GM19351 (cell line): ENCODE data around the gene FOXO4.

Experiments
- ATAC-seq: cut with Tn5 transposase; IDR thresholded peaks from one replicate; pipeline ENCODE4 v1.9.1; 2021; ENCODE audit warnings: mild to moderate bottlenecking, moderate library complexity; ENCODE audit not compliant: unreplicated experiment

FOXO4 gene

DNA sequence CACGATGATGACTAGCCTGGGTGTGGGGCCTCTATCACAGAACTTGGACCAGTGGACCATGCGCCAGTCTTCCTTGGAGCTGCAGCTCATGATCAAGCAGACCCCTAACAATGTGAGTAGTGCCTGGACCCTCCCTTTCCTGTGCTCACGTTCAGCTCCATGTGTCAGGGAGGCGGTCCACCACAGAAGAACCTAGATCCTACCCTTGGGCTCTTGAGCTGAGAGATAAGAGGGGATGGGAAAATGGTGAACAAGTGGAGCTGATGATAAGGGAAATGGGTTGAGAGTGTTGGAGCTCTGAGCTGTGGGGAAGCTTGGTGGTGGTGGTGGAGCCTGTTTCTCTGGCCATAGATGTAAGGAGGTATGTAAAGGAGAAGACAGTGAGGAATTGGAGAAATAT lies 35.9 kb downstream of the FOXO4 start:
- no peak for ATAC-seq

DNA sequence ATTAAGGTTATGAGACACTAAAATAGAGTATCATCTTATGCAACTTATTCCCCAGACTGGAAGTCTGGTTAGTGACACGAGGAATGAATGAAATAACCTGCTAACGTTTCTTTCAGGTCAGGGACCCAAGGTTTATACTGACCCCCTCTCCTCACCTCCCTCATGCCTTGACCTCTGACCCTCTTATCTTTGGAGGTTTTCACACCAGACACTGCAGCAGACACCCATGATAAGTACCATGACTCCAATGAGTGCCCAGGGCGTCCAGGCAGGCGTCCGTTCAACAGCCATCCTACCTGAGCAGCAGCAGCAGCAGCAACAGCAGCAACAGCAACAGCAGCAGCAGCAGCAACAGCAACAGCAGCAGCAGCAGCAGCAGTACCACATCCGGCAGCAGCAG lies 44.8 kb downstream of the FOXO4 start:
- ATAC-seq = no peak

DNA sequence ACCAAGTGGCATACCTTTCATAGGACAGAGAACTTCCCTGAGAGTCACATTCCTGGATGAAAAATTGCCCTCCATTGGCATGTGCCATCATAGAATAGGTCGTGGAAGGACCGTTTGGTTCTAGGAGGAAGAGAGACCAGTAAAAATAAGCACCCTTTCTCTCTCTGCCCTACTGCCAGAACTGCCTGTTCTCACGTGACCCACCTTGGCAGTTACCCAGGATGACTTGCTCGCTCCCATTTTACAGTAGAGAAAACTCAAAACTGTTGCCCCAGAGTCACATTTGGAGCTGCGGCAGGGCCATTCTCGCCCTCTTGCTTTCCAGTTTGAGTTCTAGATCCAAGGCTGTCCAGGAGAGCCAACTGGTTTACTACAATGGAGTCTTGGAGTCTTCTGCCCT lies 47.9 kb downstream of the FOXO4 start:
- no peak for ATAC-seq

DNA sequence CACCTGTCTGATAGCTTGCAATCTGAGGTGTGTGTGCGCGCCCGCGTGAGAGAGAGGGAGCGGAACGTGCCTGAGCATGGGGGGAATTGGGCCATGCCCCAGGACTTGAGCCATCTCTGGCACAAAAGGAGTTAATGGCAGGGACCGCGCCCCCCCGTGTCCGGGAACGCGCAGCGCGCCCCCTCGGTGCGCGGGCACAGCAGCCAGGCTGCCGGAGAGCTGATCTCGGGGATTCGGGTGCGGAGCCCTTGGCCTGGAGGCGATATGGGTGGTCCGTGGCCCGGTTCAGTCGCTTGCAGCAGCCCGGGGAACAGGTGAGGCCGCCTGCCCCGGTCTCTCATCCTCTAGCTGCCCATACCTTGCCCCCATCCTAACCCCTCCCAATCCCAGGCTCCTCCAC lies 49.0 kb downstream of the FOXO4 start, which contains the start of gene NLGN3:
NLGN3 (plus strand) TSS at position 191 of the 400 bp plus-strand sequence. CDS start 2,909 bp downstream, outside the sequence.
- ATAC-seq = no peak

DNA sequence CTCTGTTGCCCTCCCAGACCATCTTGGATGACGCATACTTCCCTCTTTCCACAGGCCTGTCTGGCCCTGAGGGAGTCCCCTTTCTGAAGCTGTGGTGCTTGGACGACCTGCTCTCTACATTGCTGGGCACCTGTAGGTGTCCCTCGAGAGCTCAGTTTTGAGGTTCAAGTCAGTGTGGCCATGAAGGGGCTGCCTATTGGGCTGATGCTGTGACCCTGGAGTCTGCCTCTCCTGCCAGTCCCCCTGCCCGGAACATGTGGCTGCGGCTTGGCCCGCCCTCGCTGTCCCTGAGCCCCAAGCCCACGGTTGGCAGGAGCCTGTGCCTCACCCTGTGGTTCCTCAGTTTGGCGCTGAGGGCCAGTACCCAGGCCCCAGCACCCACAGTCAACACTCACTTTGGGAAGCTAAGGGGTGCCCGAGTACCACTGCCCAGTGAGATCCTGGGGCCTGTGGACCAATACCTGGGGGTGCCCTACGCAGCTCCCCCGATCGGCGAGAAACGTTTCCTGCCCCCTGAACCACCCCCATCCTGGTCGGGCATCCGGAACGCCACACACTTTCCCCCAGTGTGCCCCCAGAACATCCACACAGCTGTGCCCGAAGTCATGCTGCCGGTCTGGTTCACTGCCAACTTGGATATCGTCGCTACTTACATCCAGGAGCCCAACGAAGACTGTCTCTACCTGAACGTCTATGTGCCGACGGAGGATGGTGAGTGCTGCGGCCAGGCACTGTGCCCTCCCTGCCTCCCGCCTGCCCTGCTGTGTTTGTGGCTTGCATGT lies 52.0 kb downstream of the FOXO4 start:
- no peak for ATAC-seq

DNA sequence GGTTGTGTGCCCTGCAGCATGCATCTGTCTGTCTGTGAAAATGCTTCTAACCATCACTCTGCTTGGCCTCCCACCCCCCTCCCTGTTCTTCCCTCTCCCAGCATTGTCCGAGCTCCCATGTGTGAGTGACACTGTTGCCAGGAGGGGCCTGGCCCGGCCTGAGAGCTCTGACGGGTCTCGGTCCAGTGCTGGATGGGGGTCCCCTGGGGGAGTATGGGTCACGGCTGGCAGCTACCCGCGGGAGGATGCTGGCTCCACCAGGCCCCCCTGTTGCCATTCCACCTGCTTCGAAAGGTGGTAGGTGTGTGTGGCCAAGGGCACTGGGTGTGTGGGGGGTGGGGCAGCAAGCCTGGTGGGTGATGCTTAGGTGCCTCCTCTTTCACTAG lies 52.6 kb downstream of the FOXO4 start:
- no peak for ATAC-seq

DNA sequence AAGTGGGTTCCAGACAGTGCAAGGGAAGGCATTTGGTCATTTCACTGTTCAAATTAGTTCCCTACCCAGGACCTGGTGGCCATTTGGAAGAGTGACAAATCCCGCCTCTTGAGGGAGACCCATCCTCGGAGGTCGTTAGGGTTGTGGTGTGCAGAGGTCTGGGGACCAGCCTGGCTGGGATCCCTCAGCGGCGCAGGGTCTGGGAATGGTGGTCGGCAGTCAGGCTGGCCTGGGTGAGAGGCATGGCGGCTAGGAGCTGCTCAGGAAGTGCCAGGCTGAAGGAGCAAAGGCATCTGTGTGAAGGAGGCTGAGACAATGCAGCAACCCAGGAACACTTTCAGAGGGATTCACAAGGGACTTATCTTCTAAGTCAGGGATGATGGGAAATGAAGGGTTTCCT lies 55.7 kb downstream of the FOXO4 start:
- ATAC-seq = no peak
